Measurements from ENCODE around the gene CLK1. TPM values are rescaled to one million over a fixed set of nuclear protein-coding genes. Genes with fewer than 3 reads are reported as not detected.
A peak's percentile ranks its signal among the peaks of the same experiment; 100 is the strongest.

CLK1 gene
- total and polyA plus RNA-seq, 2 of the 13 experiments (the other 11 are each of a cell fraction or from before 2014, with no cell fraction given), result 66.6 to 101 TPM

DNA sequence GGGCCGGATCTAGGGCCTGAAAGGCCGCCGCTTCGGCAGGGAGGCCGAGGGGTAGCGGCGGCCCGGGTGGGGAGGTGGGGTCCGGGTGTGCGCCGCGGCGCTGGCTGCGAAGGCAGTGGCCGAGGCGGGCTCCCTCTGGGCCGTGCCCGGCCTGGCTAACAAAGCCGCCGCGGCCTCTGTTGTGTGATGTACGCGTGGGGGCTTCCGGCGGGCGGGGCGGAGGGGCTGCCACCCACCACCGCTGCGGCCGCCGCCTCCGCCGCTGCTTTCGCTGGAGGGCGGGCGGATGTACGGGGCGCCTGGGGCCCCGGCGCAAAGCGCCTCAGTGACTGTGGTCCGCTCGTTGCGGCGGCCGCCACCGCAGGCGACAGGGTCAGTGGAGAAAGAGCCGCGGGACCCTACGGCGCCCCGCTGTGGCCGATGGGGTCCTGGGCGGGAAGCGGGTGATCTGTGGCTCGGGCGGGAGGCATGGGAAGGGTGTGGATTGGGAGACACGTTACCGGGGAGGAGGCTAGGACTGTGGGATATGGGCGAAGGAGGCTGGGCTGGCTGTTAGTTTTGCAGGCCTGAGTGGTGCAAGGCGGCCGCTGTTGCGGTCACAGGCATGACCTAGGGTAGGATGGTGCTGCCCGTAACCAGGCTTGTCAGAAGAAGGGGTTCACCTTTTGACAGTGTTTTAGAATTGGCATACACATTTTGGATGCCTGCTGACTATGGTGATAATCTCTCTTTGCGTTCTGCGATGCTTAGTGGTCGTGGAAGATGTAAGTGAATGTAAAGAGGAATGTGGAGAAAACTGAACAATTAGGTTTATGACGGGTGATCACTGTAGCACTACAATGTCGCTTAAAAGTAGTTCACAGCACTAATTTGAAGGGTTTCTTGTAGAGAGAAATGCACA, 52.1 kb downstream of the CLK1 start (continued):
- TF ChIP-seq ESRRA (CRISPR knock-in tag; IDR thresholded peaks at IDR 0.05; ENCODE audit: low read depth) (0 out of 2 replicates have a peak, but pooled peaks have one; percentile 13), SSRP1 (CRISPR knock-in tag; IDR thresholded peaks at IDR 0.05) (peak; percentile 72), TRIM24 (CRISPR knock-in tag; IDR thresholded peaks at IDR 0.05) (no peak), PAWR (CRISPR knock-in tag; IDR thresholded peaks at IDR 0.05; ENCODE audit: borderline replicate concordance) (no peak), HOXA7 (CRISPR knock-in tag; IDR thresholded peaks at IDR 0.05) (no peak), NFYC (CRISPR knock-in tag; IDR thresholded peaks at IDR 0.05) (no peak), ZNF781 (CRISPR knock-in tag; IDR thresholded peaks at IDR 0.05; ENCODE audit: borderline replicate concordance, not compliant biosample characterization) (no peak), KAT8 (CRISPR knock-in tag; IDR thresholded peaks at IDR 0.05) (peak; percentile 45; the same call in 1 of the 2 replicates), TCF12 (IDR thresholded peaks at IDR 0.05) (no peak), TCF12 (CRISPR knock-in tag; IDR thresholded peaks at IDR 0.05) (peak; percentile 95), HMG20B (CRISPR knock-in tag; conservative IDR thresholded peaks at IDR 0.05) (0 out of 2 replicates have a peak, but pooled peaks have one; percentile 24), KLF13 (CRISPR knock-in tag; IDR thresholded peaks at IDR 0.05) (no peak), ARNT (IDR thresholded peaks at IDR 0.05) (no peak), ZNF549 (CRISPR knock-in tag; IDR thresholded peaks at IDR 0.05) (no peak), ZNF543 (CRISPR knock-in tag; IDR thresholded peaks at IDR 0.05) (peak; percentile 62), HNRNPLL (IDR thresholded peaks at IDR 0.05; ENCODE audit: low read depth, low read length, poor library complexity, severe bottlenecking) (peak; percentile 77), NFIC (IDR thresholded peaks at IDR 0.05; ENCODE audit: low read length) (no peak; the same call in 1 of the 2 replicates), CBX5 (CRISPR knock-in tag; IDR thresholded peaks at IDR 0.05; ENCODE audit: borderline replicate concordance) (peak; percentile 69; the same call in 1 of the 2 replicates)
- TF ChIP-seq, protein P1, sequence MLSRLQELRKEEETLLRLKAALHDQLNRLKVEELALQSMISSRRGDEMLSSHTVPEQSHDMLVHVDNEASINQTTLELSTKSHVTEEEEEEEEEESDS (CRISPR knock-in tag; IDR thresholded peaks at IDR 0.05; ENCODE audit: borderline replicate concordance), result 0 out of 2 replicates have a peak, but pooled peaks have one; percentile 27
- TF ChIP-seq, protein P2, sequence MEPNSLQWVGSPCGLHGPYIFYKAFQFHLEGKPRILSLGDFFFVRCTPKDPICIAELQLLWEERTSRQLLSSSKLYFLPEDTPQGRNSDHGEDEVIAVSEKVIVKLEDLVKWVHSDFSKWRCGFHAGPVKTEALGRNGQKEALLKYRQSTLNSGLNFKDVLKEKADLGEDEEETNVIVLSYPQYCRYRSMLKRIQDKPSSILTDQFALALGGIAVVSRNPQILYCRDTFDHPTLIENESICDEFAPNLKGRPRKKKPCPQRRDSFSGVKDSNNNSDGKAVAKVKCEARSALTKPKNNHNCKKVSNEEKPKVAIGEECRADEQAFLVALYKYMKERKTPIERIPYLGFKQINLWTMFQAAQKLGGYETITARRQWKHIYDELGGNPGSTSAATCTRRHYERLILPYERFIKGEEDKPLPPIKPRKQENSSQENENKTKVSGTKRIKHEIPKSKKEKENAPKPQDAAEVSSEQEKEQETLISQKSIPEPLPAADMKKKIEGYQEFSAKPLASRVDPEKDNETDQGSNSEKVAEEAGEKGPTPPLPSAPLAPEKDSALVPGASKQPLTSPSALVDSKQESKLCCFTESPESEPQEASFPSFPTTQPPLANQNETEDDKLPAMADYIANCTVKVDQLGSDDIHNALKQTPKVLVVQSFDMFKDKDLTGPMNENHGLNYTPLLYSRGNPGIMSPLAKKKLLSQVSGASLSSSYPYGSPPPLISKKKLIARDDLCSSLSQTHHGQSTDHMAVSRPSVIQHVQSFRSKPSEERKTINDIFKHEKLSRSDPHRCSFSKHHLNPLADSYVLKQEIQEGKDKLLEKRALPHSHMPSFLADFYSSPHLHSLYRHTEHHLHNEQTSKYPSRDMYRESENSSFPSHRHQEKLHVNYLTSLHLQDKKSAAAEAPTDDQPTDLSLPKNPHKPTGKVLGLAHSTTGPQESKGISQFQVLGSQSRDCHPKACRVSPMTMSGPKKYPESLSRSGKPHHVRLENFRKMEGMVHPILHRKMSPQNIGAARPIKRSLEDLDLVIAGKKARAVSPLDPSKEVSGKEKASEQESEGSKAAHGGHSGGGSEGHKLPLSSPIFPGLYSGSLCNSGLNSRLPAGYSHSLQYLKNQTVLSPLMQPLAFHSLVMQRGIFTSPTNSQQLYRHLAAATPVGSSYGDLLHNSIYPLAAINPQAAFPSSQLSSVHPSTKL (CRISPR knock-in tag; IDR thresholded peaks at IDR 0.05), result peak; percentile 43; the same call in 1 of the 2 replicates
- TF ChIP-seq, protein P3, sequence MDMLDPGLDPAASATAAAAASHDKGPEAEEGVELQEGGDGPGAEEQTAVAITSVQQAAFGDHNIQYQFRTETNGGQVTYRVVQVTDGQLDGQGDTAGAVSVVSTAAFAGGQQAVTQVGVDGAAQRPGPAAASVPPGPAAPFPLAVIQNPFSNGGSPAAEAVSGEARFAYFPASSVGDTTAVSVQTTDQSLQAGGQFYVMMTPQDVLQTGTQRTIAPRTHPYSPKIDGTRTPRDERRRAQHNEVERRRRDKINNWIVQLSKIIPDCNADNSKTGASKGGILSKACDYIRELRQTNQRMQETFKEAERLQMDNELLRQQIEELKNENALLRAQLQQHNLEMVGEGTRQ (IDR thresholded peaks at IDR 0.05; ENCODE audit: low read depth, low read length), result no peak
- TF ChIP-seq, protein P3 (CRISPR knock-in tag; IDR thresholded peaks at IDR 0.05; ENCODE audit: borderline replicate concordance), result no peak
